Astrocyte of the spinal cord (primary cell): Measurements from ENCODE around the gene CRACDL.

Experiments used
- DNase-seq: peaks from one replicate; pipeline ENCODE4 v3.0.0; 2011; ENCODE audit warnings: low read depth, low spot score
- H3K4me3 ChIP-seq: 2 replicates; pipeline ENCODE4 v1.5.1; 2011; ENCODE audit warnings: low read depth, mild to moderate bottlenecking, low read length, moderate library complexity
- CTCF ChIP-seq: IDR thresholded peaks from 2 replicates; pipeline ENCODE4 v1.5.1; 2012; ENCODE audit warnings: low read depth, mild to moderate bottlenecking, low read length, inconsistent platforms
- in situ Hi-C: cut with HindIII; loops from 2 replicates; pipeline ENCODE4 v1.10.0; 2017; ENCODE audit warnings: low sequenced_read_pairs

The CRACDL gene

GRCh38 chr2:98781822-98782221, 154.2 kb downstream of the CRACDL start:
- DNase-seq, result no peak
- in situ Hi-C loops, result no loop called here
- TF ChIP-seq CTCF, result no peak
- no peak overlapping the region for H3K4me3 ChIP-seq

- no peak for TF ChIP-seq CTCF
- H3K4me3 ChIP-seq, result no peak overlapping the region
- in situ Hi-C loops, result no loop called here
- no peak for DNase-seq
These were observed 157.1 kb downstream of the CRACDL start for GRCh38 chr2:98778741-98779483.

GRCh38 chr2:98778151-98778550, 157.9 kb downstream of the CRACDL start:
- TF ChIP-seq CTCF, result no peak
- no peak for DNase-seq
- no peak overlapping the region for H3K4me3 ChIP-seq
- in situ Hi-C loops, result no loop called here

- TF ChIP-seq CTCF, result no peak
- in situ Hi-C loops, result no loop called here
- H3K4me3 ChIP-seq, result no peak overlapping the region
- DNase-seq, result no peak
These were observed 158.3 kb downstream of the CRACDL start for GRCh38 chr2:98777710-98778109.

- in situ Hi-C loops, result no loop called here
- no peak for TF ChIP-seq CTCF
- no peak overlapping the region for H3K4me3 ChIP-seq
- DNase-seq, result no peak
These were observed 158.9 kb downstream of the CRACDL start for GRCh38 chr2:98777076-98777475.

GRCh38 chr2:98776136-98776535, 159.9 kb downstream of the CRACDL start:
- no peak for DNase-seq

More at GRCh38 chr2:98776136-98776535, 159.9 kb downstream of the CRACDL start:
- in situ Hi-C loops, result no loop called here
- no peak for TF ChIP-seq CTCF
- H3K4me3 ChIP-seq, result no peak overlapping the region
